ENCODE data around the gene IFIT3. TPM values are rescaled to one million over a fixed set of nuclear protein-coding genes. Genes with fewer than 3 reads are reported as not detected.
A peak's percentile ranks its signal among the peaks of the same experiment; 100 is the strongest.
"Not testable (repeated sequence)": the region's sequence is repeated elsewhere in the genome, so short reads cannot be mapped to it uniquely, and the experiment has no call there.

IFIT3 gene
- total and polyA plus RNA-seq, 10 donors = 7.7 to 44.5 (median 24.6) TPM

- 44 to 55% (median 53%) methylated on average over 6 of the region's 6 CpGs for WGBS, 5 donors
- H3K4me3 ChIP-seq = peak overlapping the region in 2 of 8 donors; percentile 2 to 15
- intact Hi-C loops (cut with DNase I; ENCODE audit: low total_unique reads) = no loop called here
These were observed 44.5 kb upstream of the IFIT3 start for GRCh38 chr10:89283025-89283935.

DNA sequence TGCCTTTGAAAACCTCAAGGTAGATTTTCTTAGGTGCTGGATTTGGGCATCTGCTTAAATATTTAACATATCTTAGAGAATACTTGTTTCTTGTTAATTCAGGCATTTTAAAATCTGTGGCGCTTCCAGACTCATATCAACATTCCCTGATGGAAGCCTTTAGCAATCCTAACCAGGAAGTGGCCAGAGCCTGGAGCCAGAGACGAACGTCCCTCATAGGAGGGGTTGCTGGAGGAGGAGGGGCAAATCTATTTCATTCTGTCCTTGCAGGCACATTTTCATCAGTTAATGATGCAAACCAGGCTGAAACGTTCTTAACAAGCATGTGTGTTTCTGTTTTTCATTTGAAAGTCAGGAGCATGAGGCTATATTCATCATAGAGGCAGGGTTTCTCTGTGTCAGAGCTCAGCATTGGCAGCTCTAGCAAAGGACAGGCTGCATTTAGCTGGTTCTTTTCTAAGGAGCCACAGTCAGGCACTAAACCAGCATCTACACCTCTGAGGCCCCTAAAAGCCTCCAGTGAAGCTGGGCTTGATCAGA is 43.8 kb upstream of the IFIT3 start:
- Histone ChIP-seq H3K4me1 (peaks cover 0 to 27% (median 13%) of the 10 kb centered on the region in 6 donors), H3K36me3 (no peaks in the 10 kb centered on the region), H3K9me3 (no peaks in the 10 kb centered on the region), H3K4me3 (peak overlapping the region in 2 of 8 donors; percentile 2 to 15), H3K27me3 (replicated peaks in 1 of 7) (no peaks in the 10 kb centered on the region), H3K27ac (peak overlapping the region in 7 of 8 donors; percentile 47 to 76 (median 63))
- 33 to 56% (median 39%) methylated on average over 4 of the region's 4 CpGs for WGBS, 5 donors
- DNase-seq = no peak
- TF ChIP-seq POLR2A (IDR thresholded peaks at IDR 0.05) = no peak
- no peak for TF ChIP-seq POLR2AphosphoS5 (IDR thresholded peaks at IDR 0.05)
- TF ChIP-seq, protein P1, sequence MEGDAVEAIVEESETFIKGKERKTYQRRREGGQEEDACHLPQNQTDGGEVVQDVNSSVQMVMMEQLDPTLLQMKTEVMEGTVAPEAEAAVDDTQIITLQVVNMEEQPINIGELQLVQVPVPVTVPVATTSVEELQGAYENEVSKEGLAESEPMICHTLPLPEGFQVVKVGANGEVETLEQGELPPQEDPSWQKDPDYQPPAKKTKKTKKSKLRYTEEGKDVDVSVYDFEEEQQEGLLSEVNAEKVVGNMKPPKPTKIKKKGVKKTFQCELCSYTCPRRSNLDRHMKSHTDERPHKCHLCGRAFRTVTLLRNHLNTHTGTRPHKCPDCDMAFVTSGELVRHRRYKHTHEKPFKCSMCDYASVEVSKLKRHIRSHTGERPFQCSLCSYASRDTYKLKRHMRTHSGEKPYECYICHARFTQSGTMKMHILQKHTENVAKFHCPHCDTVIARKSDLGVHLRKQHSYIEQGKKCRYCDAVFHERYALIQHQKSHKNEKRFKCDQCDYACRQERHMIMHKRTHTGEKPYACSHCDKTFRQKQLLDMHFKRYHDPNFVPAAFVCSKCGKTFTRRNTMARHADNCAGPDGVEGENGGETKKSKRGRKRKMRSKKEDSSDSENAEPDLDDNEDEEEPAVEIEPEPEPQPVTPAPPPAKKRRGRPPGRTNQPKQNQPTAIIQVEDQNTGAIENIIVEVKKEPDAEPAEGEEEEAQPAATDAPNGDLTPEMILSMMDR (IDR thresholded peaks at IDR 0.05 in 8 of 11, conservative IDR thresholded peaks at IDR 0.05 in 3 of 11) = no peak
- intact Hi-C loops (cut with DNase I; ENCODE audit: low total_unique reads) = no loop called here

More at GRCh38 chr10:89283025-89283935, 44.5 kb upstream of the IFIT3 start:
- no peak for TF ChIP-seq POLR2A (IDR thresholded peaks at IDR 0.05)
- no peaks in the 10 kb centered on the region for H3K36me3 ChIP-seq
- H3K27ac ChIP-seq = peak overlapping the region in 7 of 8 donors; percentile 47 to 76 (median 63)
- H3K9me3 ChIP-seq = no peaks in the 10 kb centered on the region
- DNase-seq = no peak
- H3K27me3 ChIP-seq (replicated peaks in 1 of 7) = no peaks in the 10 kb centered on the region
- peaks cover 0 to 27% (median 13%) of the 10 kb centered on the region in 6 donors for H3K4me1 ChIP-seq

DNA sequence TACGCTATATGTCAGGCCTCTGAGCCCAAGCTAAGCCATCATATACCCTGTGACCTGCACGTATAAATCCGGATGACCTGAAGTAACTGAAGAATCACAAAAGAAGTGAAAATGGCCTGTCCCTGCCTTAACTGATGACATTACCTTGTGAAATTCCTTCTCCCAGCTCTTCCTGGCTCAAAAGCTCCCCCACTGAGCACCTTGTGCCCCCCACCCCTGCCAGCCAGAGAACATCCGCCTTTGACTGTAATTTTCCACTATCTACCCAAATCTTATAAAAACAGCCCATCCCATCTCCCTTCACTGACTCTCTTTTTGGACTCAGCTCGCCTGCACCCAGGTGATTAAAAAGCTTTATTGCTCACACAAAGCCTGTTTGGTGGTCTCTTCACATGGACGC is 43.1 kb upstream of the IFIT3 start:
- Histone ChIP-seq H3K4me1 (peaks cover 0 to 20% (median 10%) of the 10 kb centered on the region in 6 donors), H3K27ac (peak overlapping the region in 3 of 8 donors; percentile 54 to 76 (median 63))
- WGBS, 5 donors = 91 to 95% (median 92%) methylated on average over 6 of the region's 6 CpGs
- H3K9me3 ChIP-seq; H3K4me3 ChIP-seq; H3K27me3 ChIP-seq (replicated peaks in 1 of 7); H3K36me3 ChIP-seq; DNase-seq; intact Hi-C loops (cut with DNase I; ENCODE audit: low total_unique reads): not testable (repeated sequence)

DNA sequence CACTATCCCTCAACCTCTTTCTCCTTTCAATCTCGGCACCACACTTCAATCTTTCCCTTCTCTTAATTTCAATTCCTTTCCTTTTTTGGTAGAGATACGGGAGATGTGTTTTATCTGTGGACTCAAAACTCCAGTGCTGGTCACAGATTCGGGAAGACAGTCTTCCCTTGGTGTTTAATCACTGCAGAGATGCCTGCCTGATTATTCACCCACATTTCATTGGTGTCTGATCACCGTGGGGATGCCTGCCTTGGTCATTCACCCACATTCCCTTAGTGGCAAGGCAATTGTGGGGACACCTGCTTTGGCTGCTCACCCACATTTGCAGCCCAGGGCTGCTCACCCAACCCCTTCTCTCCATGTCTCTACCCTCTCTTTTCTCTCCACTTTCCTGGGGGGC is 42.5 kb upstream of the IFIT3 start:
- H3K4me3 ChIP-seq; DNase-seq; H3K27ac ChIP-seq; H3K36me3 ChIP-seq; H3K27me3 ChIP-seq (replicated peaks in 1 of 7); intact Hi-C loops (cut with DNase I; ENCODE audit: low total_unique reads); H3K9me3 ChIP-seq: not testable (repeated sequence)
- peaks cover 0 to 18% (median 9%) of the 10 kb centered on the region in 6 donors for H3K4me1 ChIP-seq
- WGBS, 5 donors = 80 to 91% (median 83%) methylated on average over 4 of the region's 4 CpGs

DNA sequence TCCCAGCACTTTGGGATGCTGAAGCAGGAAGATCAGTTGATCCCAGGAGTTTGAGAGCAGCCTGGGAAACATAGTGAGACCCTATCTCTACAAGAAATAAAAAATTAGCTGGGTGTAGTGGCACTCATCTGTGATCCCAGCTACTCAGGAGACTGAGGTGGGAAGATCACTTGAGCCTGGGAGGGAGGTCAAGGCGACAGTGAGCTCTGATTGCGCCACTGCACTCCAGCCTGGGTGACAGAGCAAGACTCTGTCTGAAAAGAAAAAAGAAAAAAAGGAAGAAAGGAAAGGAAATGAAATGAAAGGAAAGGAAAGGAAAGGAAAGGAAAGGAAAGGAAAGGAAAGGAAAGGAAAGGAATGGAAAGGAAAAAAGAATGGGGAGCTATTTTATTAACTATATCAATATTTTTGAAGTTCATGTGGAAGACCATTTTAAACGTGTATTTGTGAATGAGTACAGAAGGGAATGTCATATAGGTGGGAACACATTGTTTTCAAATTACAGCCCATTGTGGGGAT is 33.0 kb upstream of the IFIT3 start:
- no peaks in the 10 kb centered on the region for H3K36me3 ChIP-seq
- H3K4me1 ChIP-seq = peaks cover 10 to 35% (median 22%) of the 10 kb centered on the region in 6 donors
- 61 to 93% (median 80%) methylated on average over 3 of the region's 3 CpGs for WGBS, 5 donors
- peak overlapping the region in 4 of 8 donors; percentile 82 to 90 (median 86) for H3K27ac ChIP-seq
- H3K27me3 ChIP-seq (replicated peaks in 1 of 7) = no peaks in the 10 kb centered on the region
- DNase-seq = no peak
- H3K4me3 ChIP-seq = no peak overlapping the region
- H3K9me3 ChIP-seq = peaks cover 0 to 14% (median 7%) of the 10 kb centered on the region in 8 donors
- intact Hi-C loops (cut with DNase I; ENCODE audit: low total_unique reads) = no loop called here
- TF ChIP-seq, protein P1 (IDR thresholded peaks at IDR 0.05 in 8 of 11, conservative IDR thresholded peaks at IDR 0.05 in 3 of 11) = no peak
- TF ChIP-seq POLR2AphosphoS5 (IDR thresholded peaks at IDR 0.05) (no peak), POLR2A (IDR thresholded peaks at IDR 0.05) (no peak)
